Measurements from ENCODE around the gene BCAR3. TPM values are rescaled to one million over a fixed set of nuclear protein-coding genes. Genes with fewer than 3 reads are reported as not detected.

BCAR3 gene
- total RNA-seq, 1 donor, result 32.0 TPM

- DNase-seq (ENCODE audit: low read depth), result no peak
- H3K4me3 ChIP-seq (ENCODE audit: low read depth, low read length), result no peak overlapping the region
- no peak for TF ChIP-seq CTCF (IDR thresholded peaks at IDR 0.05; ENCODE audit: insufficient read depth, low read depth, low read length)
Observed at GRCh38 chr1:93636712-93637111, 44.9 kb downstream of the BCAR3 start.

- DNase-seq (ENCODE audit: low read depth), result no peak
- no peak for TF ChIP-seq CTCF (IDR thresholded peaks at IDR 0.05; ENCODE audit: insufficient read depth, low read depth, low read length)
- no peak overlapping the region for H3K4me3 ChIP-seq (ENCODE audit: low read depth, low read length)
Observed at GRCh38 chr1:93635614-93636543, 45.8 kb downstream of the BCAR3 start.

GRCh38 chr1:93633313-93633712 is 48.3 kb downstream of the BCAR3 start:
- no peak for DNase-seq (ENCODE audit: low read depth)
- no peak overlapping the region for H3K4me3 ChIP-seq (ENCODE audit: low read depth, low read length)
- TF ChIP-seq CTCF (IDR thresholded peaks at IDR 0.05; ENCODE audit: insufficient read depth, low read depth, low read length), result no peak

GRCh38 chr1:93631626-93632365 is 49.8 kb downstream of the BCAR3 start:
- DNase-seq (ENCODE audit: low read depth), result peak; percentile 40
- TF ChIP-seq CTCF (IDR thresholded peaks at IDR 0.05; ENCODE audit: insufficient read depth, low read depth, low read length), result peak; percentile 35
- no peak overlapping the region for H3K4me3 ChIP-seq (ENCODE audit: low read depth, low read length)

GRCh38 chr1:93630168-93630567 is 51.5 kb downstream of the BCAR3 start:
- no peak for DNase-seq (ENCODE audit: low read depth)
- H3K4me3 ChIP-seq (ENCODE audit: low read depth, low read length), result no peak overlapping the region
- no peak for TF ChIP-seq CTCF (IDR thresholded peaks at IDR 0.05; ENCODE audit: insufficient read depth, low read depth, low read length)

- no peak overlapping the region for H3K4me3 ChIP-seq (ENCODE audit: low read depth, low read length)
- peak; percentile 80 for TF ChIP-seq CTCF (IDR thresholded peaks at IDR 0.05; ENCODE audit: insufficient read depth, low read depth, low read length)
- DNase-seq (ENCODE audit: low read depth), result peak; percentile 84
Observed at GRCh38 chr1:93629101-93630059, 52.3 kb downstream of the BCAR3 start.
